ENCODE results near the gene SMARCC2. TPM values are rescaled to one million over a fixed set of nuclear protein-coding genes. Genes with fewer than 3 reads are reported as not detected.

The SMARCC2 gene
- total and polyA plus RNA-seq, 2 of the 13 experiments (the other 11 are each of a cell fraction or from before 2014, with no cell fraction given): 21.3 to 24.1 TPM

GRCh38 chr12:56224102-56224701, 34.9 kb upstream of the SMARCC2 start, which contains the start of gene NABP2 (continued):
- 0 out of 2 replicates have a peak, but pooled peaks have one; percentile 15 for TF ChIP-seq MLX (CRISPR knock-in tag; IDR thresholded peaks at IDR 0.05)
- no peak for TF ChIP-seq NFATC3 (CRISPR knock-in tag; IDR thresholded peaks at IDR 0.05)
- TF ChIP-seq ARNTL (CRISPR knock-in tag; IDR thresholded peaks at IDR 0.05): no peak
- peak; percentile 94 for TF ChIP-seq TFDP2 (CRISPR knock-in tag; IDR thresholded peaks at IDR 0.05)
- TF ChIP-seq GLI4 (CRISPR knock-in tag; IDR thresholded peaks at IDR 0.05; ENCODE audit: borderline replicate concordance): no peak

- Histone ChIP-seq H3K4me1 (ENCODE audit: insufficient read depth, low read length) (peaks cover 37% of the 10 kb centered on the region), H3K36me3 (replicated peaks in 1 of 2; ENCODE audit: control insufficient read depth in 1 of 2, insufficient read depth in 2 of 2, low read length in 2 of 2) (no peaks in the 10 kb centered on the region; a peak in 1 of 5 replicates), H3K79me2 (ENCODE audit: insufficient read depth, low read length) (peaks cover 12% of the 10 kb centered on the region), H3K4me3 (replicated peaks in 1 of 3; ENCODE audit: insufficient read depth in 1 of 3, low read depth in 2 of 3, low read length in 3 of 3) (no peak overlapping the region), H2AFZ (ENCODE audit: low read length) (peak overlapping the region; percentile 15), H3K27ac (ENCODE audit: extremely low read length, insufficient read depth, low read length) (peak overlapping the region; percentile 26), H4K20me1 (ENCODE audit: insufficient read depth, low read length) (no peaks in the 10 kb centered on the region), H3K9ac (ENCODE audit: insufficient read depth, low read depth, low read length) (no peak overlapping the region), H3K27me3 (ENCODE audit: control insufficient read depth in 1 of 2, insufficient read depth in 2 of 2, low read length in 2 of 2) (no peaks in the 10 kb centered on the region; a peak in 1 of 5 replicates), H3K4me2 (ENCODE audit: low read depth, low read length) (peak overlapping the region; percentile 95), H3K9me3 (ENCODE audit: low read length) (no peaks in the 10 kb centered on the region)
- POLR2A ChIA-PET: interaction anchor here (3.8 kb wide), 1 partner anchor 17 kb away, joined by 34 read pairs; no protein-coding TSS in a partner anchor
- no TSS peak for BruUV-seq (replicated peaks)
- in situ Hi-C loops (cut with HindIII; ENCODE audit: extremely low pct_ligation_motif_present, low pct_unique_long_range_greater_than_20kb): loop anchor here (5.0 kb wide), 1 partner anchor 34 kb away; the partner anchor contains the start of gene ANKRD52
- ATAC-seq: no peak
- no peak for FAIRE-seq
- DNase-seq (ENCODE audit: low spot score): no peak
- intact Hi-C loops (cut with micrococcal nuclease; ENCODE audit: unreplicated experiment): loop anchor here (1.0 to 5.0 kb wide), 3 partner anchors 30 to 105 kb away; partner anchors contain the start of genes ANKRD52 and ZC3H10
- WGBS (ENCODE audit: low lambda C conversion rate): 78% methylated on average over 15 of the region's 15 CpGs
- CTCF ChIA-PET (ENCODE audit: low intra/inter-chr PET ratio, low total read pairs): interaction anchor here (0.8 to 2.6 kb wide), 7 partner anchors 16 to 104 kb away, joined by 4 to 15 read pairs (median 4); partner anchors contain the start of gene ANKRD52
- TF ChIP-seq PRPF4 (IDR thresholded peaks at IDR 0.05; ENCODE audit: low read depth, low read length, poor library complexity, severe bottlenecking): peak; percentile 17
- TF ChIP-seq ZNF740 (CRISPR knock-in tag; IDR thresholded peaks at IDR 0.05): no peak
- no peak for TF ChIP-seq ZNF619 (CRISPR knock-in tag; IDR thresholded peaks at IDR 0.05)
- TF ChIP-seq CSRNP1 (CRISPR knock-in tag; IDR thresholded peaks at IDR 0.05): 0 out of 2 replicates have a peak, but pooled peaks have one; percentile 9
- TF ChIP-seq PAF1 (CRISPR knock-in tag; IDR thresholded peaks at IDR 0.05): no peak
- TF ChIP-seq ZNF17 (CRISPR knock-in tag; IDR thresholded peaks at IDR 0.05): no peak
- TF ChIP-seq ZNF136 (CRISPR knock-in tag; IDR thresholded peaks at IDR 0.05; ENCODE audit: low read depth): no peak
- TF ChIP-seq DMTF1 (CRISPR knock-in tag; IDR thresholded peaks at IDR 0.05): no peak
- TF ChIP-seq ZSCAN22 (CRISPR knock-in tag; IDR thresholded peaks at IDR 0.05): no peak
- no peak for TF ChIP-seq CBX1 (IDR thresholded peaks at IDR 0.05; ENCODE audit: low read depth)
Observed at GRCh38 chr12:56223571-56224101, 34.4 kb upstream of the SMARCC2 start.
